Testis (tissue), 2 donors: ENCODE results near the gene PRELP.

ENCODE experiments used
- CTCF ChIP-seq, 3 experiments: fragments of 450-650 bp in 2 of 3; fragments of 200-600 bp in 1 of 3; sonication (generic) in 1 of 3; IDR thresholded peaks; one replicate each; pipeline ENCODE4 v1.5.1; 2016 to 2019; ENCODE audit warnings: antibody characterized with exemption in 3 of 3, mild to moderate bottlenecking in 2 of 3, moderate library complexity in 1 of 3
- POLR2A ChIP-seq: fragments of 450-650 bp; IDR thresholded peaks from one replicate; pipeline ENCODE4 v1.6.1; 2017; ENCODE audit warnings: antibody characterized with exemption, mild to moderate bottlenecking, moderate library complexity

GRCh38 chr1:203480525-203481084 is 5.0 kb downstream of the PRELP start:
- no peak for TF ChIP-seq CTCF (IDR thresholded peaks at IDR 0.05)
- TF ChIP-seq POLR2A = no peak
